GM19397 (cell line): ENCODE measurements around the gene PRRC1.

Source experiments
- ATAC-seq: cut with Tn5 transposase; IDR thresholded peaks from one replicate; pipeline ENCODE4 v1.9.1; 2021; ENCODE audit warnings: mild to moderate bottlenecking, moderate library complexity; ENCODE audit not compliant: unreplicated experiment

PRRC1 gene

GRCh38 chr5:127517480-127518318 lies at the start of gene PRRC1:
TSS of gene PRRC1 (plus strand) at chr5:127517640. CDS start at chr5:127523480, 5,840 bp downstream.
- ATAC-seq = peak; percentile 95

DNA sequence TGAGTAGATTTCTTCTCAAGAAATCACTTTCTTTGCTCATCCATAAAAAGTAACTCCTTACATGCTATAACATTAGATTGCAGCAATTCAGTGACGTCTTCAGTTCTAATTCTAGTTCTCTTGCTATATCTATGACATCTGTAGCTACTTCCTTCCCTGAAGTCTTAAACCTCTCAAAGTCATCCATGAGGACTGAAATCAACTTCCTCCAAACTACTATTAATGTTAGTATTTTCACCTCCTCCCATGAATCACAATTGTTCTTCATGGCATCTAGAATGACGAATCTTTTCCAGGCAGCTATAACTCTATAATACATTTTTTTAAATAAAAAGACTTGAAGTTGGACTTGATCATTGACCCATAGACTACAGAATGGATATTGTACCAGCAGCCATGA lies 46.2 kb upstream of the PRRC1 start:
- no peak for ATAC-seq

- ATAC-seq = no peak
Measured at GRCh38 chr5:127472700-127473099, 44.7 kb upstream of the PRRC1 start.

DNA sequence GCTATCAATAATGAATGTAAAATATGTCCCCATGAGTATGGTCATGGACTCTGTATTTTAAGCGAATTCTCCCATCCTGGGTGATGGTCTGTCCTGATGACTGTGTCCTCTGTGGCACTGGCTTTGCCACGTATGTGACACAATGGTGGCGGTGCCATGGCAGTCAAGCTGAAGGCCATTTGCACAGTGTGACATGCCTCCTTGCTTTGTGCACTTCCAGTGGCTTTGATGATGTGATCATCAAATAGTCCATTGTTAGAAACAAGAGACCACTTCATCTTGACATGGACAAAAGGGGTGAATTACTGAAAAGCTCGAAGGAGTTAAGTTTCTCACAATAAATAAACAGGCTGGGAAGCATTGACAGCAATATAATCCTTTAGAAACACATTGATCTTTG lies 31.0 kb upstream of the PRRC1 start:
- ATAC-seq = no peak

DNA sequence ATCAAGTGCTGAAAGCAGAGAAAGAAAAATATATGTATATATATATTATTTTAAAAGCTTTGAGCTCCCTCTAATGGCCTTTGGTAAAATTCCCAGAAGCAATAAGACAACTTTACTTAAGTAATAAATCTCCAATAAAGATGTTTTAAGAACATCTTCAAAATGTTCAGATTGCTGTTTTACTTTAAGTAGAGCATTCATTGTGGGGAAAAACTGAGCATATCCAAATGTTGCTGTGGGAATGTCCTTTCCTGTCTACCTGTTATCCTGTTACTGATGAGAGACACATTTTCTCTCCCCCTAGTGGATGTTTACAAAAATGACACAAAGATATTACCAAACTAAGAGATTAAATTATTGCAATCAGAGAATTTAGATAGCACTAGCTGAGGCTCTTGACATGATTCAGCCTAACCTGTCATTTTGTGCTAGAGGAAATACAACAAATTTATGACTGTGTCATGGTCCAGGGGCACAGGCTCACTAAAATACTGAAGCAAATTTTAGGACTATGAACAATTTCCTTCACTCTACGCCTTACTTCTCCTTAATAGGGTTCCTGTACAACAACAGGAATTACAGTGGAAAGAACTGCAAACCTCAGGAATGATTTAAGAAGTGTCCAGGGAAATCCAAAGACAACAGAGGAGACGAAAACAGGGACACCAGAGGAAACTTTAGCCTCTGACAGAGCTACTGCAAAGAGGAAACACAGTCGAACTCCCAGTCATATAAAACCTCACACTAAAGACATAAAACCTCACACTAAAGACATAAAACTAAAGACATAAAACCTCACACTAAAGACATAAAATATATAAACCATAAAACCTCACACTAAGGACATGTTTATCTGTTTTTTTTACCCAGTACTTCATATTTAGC lies 24.3 kb upstream of the PRRC1 start:
- peak; percentile 71 for ATAC-seq

DNA sequence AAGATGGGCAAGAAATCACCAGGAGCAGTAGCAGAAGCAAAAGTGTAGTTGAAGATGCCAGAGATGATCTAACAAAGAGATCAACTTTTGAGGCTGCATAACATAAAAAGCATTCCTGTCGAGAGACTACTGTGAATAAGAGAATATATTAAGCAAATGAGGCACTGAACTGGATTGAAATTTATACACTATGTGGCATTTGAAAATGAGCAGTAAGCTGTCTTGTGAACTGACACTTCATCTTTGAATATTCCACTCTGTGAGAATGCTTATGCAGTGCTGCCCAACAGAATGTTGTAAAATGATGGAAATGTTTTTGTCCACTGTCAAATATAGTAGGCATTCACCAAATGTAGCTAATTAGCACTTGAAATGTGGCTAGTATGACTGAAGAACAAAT lies 18.9 kb upstream of the PRRC1 start:
- no peak for ATAC-seq

- no peak for ATAC-seq
Measured at GRCh38 chr5:127505905-127506304, 11.5 kb upstream of the PRRC1 start.

DNA sequence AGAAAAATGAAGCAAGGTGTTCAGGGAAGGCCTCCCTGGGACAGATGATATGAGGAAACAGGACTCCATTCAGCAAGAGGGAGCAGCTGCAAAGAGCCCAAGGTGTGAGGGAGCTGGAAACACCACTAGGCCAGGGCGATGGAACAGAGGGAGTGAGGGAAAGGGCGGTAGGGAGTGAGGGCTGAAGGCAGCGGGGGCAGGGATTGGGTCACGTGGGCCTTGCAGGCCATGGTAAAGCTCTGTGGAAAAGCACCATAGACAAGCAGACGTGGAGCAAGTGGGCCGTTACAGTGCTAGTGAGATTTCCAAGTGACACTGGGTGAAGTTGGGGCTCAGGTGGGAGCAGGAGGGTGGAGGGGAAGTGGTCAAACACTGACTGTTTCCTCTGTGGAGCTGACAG lies 10.8 kb upstream of the PRRC1 start:
- ATAC-seq = no peak

DNA sequence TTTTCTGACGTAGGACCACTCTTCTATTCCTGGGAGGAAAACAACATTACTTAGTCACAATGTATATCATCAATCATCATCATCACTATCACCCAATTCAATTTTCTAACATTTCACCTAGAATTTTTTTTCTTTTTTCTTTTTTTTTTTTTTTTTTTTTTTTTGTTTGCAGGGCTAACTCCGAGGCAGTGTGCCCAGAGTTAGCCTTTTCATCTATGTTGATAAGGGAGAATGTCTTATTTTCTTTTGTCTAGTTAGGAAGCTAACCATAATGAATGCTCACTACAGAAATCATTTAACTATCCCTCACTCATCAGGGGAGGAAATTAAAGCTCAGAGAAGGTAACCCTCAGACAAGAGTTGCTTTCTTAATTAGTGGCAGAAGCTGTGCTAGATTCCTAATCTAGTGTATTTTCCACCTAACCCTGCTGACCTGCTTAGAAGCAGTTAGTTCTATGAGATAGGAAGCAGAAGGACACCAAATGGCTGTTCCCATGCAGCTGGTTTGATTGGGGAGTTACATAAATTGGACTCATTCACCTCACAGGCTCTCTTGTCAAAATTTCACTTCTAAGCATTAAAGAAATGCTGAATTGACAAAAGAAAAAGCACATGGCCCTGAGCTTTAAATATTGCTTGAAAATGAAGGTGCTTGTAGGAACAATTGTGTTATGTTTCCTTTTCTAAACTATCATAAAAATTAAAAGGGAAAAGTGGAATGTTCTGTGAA lies 8.6 kb upstream of the PRRC1 start:
- no peak for ATAC-seq

DNA sequence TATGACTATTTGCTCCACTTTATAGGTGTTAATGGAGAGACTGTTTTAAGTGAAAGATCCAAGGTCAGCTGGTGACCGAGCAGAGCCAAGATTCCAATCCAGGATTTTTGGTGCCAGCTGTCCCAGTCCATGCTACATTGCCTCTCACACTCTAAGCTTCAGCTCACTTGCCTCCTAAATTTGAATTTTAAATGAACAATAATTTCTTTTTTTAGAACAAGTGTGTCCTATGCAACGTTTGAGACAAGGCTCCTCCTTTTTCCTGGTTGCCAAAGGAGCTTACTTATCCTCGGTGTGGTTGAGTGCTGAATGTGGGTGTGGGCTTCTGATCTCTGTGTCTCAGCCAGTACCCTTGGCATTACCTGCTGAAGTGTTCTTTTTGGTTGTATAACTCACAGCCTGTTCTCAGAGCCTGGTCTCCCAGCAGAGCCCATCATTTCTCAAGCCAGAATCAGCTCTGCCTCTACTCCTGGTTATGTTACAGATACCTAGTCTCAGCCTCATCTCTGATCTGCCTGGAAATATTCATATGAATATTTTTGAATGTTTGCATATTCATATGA lies 4.0 kb upstream of the PRRC1 start:
- ATAC-seq = no peak

- no peak for ATAC-seq
Measured at GRCh38 chr5:127514816-127515215, 2.6 kb upstream of the PRRC1 start.

- no peak for ATAC-seq
Measured at GRCh38 chr5:127515693-127516440, 1.6 kb upstream of the PRRC1 start.

- peak; percentile 31 for ATAC-seq
Measured at GRCh38 chr5:127517110-127517479, 345 bp upstream of the PRRC1 start.

DNA sequence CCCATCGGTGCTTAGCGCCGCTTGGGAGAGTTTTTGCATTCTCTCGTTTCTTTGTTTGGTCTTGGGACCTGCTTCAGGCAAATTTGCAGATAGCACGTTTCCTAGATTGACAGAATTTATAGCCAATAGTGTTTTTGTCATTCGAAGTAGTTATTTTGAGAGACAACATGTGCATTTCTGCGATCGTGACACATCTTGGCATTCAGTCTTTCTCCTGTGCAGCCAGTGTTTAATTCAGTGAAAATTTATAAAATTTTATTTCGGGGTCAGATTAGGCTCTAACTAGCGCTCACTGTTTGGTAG lies 830 bp downstream of the PRRC1 start:
- peak; percentile 11 for ATAC-seq

GRCh38 chr5:127519527-127519926 lies 2.1 kb downstream of the PRRC1 start:
- no peak for ATAC-seq

- no peak for ATAC-seq
Measured at GRCh38 chr5:127521138-127521770, 3.8 kb downstream of the PRRC1 start.

GRCh38 chr5:127525181-127525580 lies 7.7 kb downstream of the PRRC1 start:
- ATAC-seq = no peak

DNA sequence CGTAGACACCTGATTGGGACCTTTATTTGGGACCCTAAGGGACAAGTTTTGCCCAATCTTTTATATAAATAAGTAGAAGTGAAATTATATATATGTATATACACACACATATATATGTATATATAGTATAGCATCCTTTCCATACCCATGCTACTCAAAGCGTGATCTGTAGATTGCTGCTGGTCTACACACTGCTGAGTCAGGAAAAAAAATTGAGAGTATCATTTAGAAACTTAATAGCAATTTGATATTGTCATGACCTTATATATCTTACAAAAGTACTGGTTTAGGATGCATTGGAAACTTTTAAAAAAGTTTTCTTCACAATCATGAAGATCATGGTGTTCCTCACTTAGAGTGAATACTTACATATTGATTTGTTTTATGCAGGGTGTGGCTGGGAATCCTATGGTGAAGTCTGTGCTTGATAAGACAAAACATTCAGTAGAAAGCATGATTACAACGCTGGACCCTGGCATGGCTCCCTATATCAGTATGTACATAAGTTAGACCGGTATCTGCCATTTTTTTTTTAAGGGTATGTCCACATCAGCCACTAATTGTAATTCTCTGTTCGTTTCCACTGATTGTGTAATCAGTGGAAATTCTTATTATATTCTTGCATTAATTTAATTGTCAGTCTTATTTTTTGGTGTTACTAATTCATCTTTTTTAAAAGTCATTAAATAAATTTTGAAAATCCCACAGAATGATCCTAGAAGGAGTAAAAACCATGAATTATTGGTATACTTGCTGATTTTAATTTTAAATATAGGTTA lies 12.7 kb downstream of the PRRC1 start:
- no peak for ATAC-seq

- ATAC-seq = no peak
Measured at GRCh38 chr5:127536687-127537086, 19.2 kb downstream of the PRRC1 start.
